ENCODE results near the gene CDH11. TPM values are rescaled to one million over a fixed set of nuclear protein-coding genes. Genes with fewer than 3 reads are reported as not detected.

CDH11 gene
- total RNA-seq, 1 experiment from 2014 or later, result not detected

DNA sequence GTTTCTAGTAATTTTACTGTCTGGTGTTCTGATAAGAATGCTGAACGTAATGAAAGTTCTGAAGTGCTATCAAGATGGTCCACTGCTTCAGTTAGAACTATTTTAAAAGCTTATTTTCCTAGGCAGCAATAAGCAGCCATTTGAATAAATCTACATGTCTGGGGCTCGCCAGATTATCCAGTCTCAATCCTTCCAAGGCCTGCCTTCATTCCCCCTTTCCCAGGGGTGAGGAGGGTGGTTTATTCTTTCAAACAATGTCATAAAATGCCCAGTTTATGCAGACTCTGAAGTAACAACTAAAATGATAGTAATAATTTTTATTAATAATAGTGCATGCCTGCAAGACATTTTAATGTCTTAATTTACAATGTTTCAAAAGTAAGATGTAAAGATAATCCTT is 2.4 kb downstream of the CDH11 start:
- no peaks in the 10 kb centered on the region for H4K20me1 ChIP-seq (ENCODE audit: insufficient read depth, low read depth, low read length)
- H3K27me3 ChIP-seq (ENCODE audit: low read length), result no peaks in the 10 kb centered on the region
- peaks cover 5% of the 10 kb centered on the region for H3K4me1 ChIP-seq (ENCODE audit: low read length)
- no peaks in the 10 kb centered on the region for H3K9me2 ChIP-seq (replicated peaks; ENCODE audit: insufficient read depth, low read length)
- H3K36me3 ChIP-seq (ENCODE audit: insufficient read depth, low read length), result no peaks in the 10 kb centered on the region
- no peaks in the 10 kb centered on the region for H3K79me2 ChIP-seq (ENCODE audit: low read length)
- H3K27ac ChIP-seq (ENCODE audit: low read length), result no peak overlapping the region
- H3K4me2 ChIP-seq (ENCODE audit: low read depth, low read length, poor library complexity, severe bottlenecking), result no peak overlapping the region
- H2AFZ ChIP-seq (ENCODE audit: low read length), result no peak overlapping the region
- no peaks in the 10 kb centered on the region for H3K9me3 ChIP-seq (ENCODE audit: low read length)
- no peak for DNase-seq
- no peak overlapping the region for H3K4me3 ChIP-seq (ENCODE audit: low read length)
- no peak overlapping the region for H3K9ac ChIP-seq (ENCODE audit: low read length)

- no peak for DNase-seq
- H3K9ac ChIP-seq (ENCODE audit: low read length), result no peak overlapping the region
Observed at GRCh38 chr16:65118871-65119270, 3.0 kb downstream of the CDH11 start.

GRCh38 chr16:65117811-65118448 is 3.9 kb downstream of the CDH11 start:
- H3K9me3 ChIP-seq (ENCODE audit: low read length), result no peaks in the 10 kb centered on the region
- no peaks in the 10 kb centered on the region for H3K9me2 ChIP-seq (replicated peaks; ENCODE audit: insufficient read depth, low read length)
- peak overlapping the region; percentile 42 for H3K4me2 ChIP-seq (ENCODE audit: low read depth, low read length, poor library complexity, severe bottlenecking)
- no peaks in the 10 kb centered on the region for H3K36me3 ChIP-seq (ENCODE audit: insufficient read depth, low read length)
- no peaks in the 10 kb centered on the region for H3K79me2 ChIP-seq (ENCODE audit: low read length)
- H3K4me1 ChIP-seq (ENCODE audit: low read length), result peaks cover 5% of the 10 kb centered on the region
- peak; percentile 92 for DNase-seq
- H3K27me3 ChIP-seq (ENCODE audit: low read length), result no peaks in the 10 kb centered on the region
- H4K20me1 ChIP-seq (ENCODE audit: insufficient read depth, low read depth, low read length), result no peaks in the 10 kb centered on the region
- no peak overlapping the region for H3K27ac ChIP-seq (ENCODE audit: low read length)
- no peak overlapping the region for H3K9ac ChIP-seq (ENCODE audit: low read length)
- no peak overlapping the region for H2AFZ ChIP-seq (ENCODE audit: low read length)
- H3K4me3 ChIP-seq (ENCODE audit: low read length), result no peak overlapping the region

More at GRCh38 chr16:65118871-65119270, 3.0 kb downstream of the CDH11 start:
- H3K4me3 ChIP-seq (ENCODE audit: low read length), result no peak overlapping the region
- H2AFZ ChIP-seq (ENCODE audit: low read length), result no peak overlapping the region
- H3K27ac ChIP-seq (ENCODE audit: low read length), result no peak overlapping the region
- H3K9me3 ChIP-seq (ENCODE audit: low read length), result no peaks in the 10 kb centered on the region
- H3K36me3 ChIP-seq (ENCODE audit: insufficient read depth, low read length), result no peaks in the 10 kb centered on the region
- H4K20me1 ChIP-seq (ENCODE audit: insufficient read depth, low read depth, low read length), result no peaks in the 10 kb centered on the region
- H3K4me2 ChIP-seq (ENCODE audit: low read depth, low read length, poor library complexity, severe bottlenecking), result no peak overlapping the region
- no peaks in the 10 kb centered on the region for H3K79me2 ChIP-seq (ENCODE audit: low read length)
- H3K9me2 ChIP-seq (replicated peaks; ENCODE audit: insufficient read depth, low read length), result no peaks in the 10 kb centered on the region
- no peaks in the 10 kb centered on the region for H3K27me3 ChIP-seq (ENCODE audit: low read length)
- H3K4me1 ChIP-seq (ENCODE audit: low read length), result peaks cover 5% of the 10 kb centered on the region

DNA sequence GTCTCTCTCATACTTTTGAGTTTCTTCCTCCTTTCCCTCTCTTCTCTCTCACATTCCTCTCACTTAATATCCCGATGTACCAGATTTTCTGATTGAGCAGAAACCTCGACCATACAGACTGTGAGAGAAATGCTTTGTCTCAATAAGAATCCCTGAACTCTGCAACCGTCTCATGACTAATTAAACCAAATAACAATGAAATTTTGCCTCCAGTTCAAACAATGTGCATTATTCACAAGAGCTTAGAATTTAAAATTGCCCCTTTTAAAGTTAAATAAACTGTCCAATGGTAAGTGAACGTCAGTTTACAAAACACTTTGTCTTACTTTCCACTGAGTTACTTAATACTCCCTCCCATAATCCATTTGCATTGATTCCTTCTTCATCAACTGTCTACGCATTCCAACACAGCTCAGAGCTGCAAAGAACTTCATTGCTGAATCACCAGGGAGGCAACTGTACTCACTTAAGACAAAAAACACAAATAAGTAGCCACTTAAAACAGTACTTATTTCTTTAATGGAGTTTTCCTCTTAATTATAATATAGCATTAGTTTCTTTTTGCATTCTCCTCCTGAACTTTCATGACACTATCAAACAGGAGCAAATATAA is 4.9 kb downstream of the CDH11 start:
- Histone ChIP-seq H3K79me2 (ENCODE audit: low read length) (no peaks in the 10 kb centered on the region), H2AFZ (ENCODE audit: low read length) (no peak overlapping the region; the same call in 1 of the 2 replicates), H3K36me3 (ENCODE audit: insufficient read depth, low read length) (no peaks in the 10 kb centered on the region), H4K20me1 (ENCODE audit: insufficient read depth, low read depth, low read length) (no peaks in the 10 kb centered on the region), H3K4me2 (ENCODE audit: low read depth, low read length, poor library complexity, severe bottlenecking) (no peak overlapping the region), H3K9ac (ENCODE audit: low read length) (no peak overlapping the region), H3K9me3 (ENCODE audit: low read length) (no peaks in the 10 kb centered on the region), H3K27me3 (ENCODE audit: low read length) (no peaks in the 10 kb centered on the region), H3K4me3 (ENCODE audit: low read length) (no peak overlapping the region), H3K4me1 (ENCODE audit: low read length) (peaks cover 5% of the 10 kb centered on the region), H3K9me2 (replicated peaks; ENCODE audit: insufficient read depth, low read length) (no peaks in the 10 kb centered on the region), H3K27ac (ENCODE audit: low read length) (no peak overlapping the region)
- no peak for DNase-seq

GRCh38 chr16:65116216-65116615 is 5.6 kb downstream of the CDH11 start:
- H3K4me2 ChIP-seq (ENCODE audit: low read depth, low read length, poor library complexity, severe bottlenecking), result no peak overlapping the region
- DNase-seq, result no peak
- no peak overlapping the region for H3K4me3 ChIP-seq (ENCODE audit: low read length)
- no peaks in the 10 kb centered on the region for H3K79me2 ChIP-seq (ENCODE audit: low read length)
- H3K36me3 ChIP-seq (ENCODE audit: insufficient read depth, low read length), result no peaks in the 10 kb centered on the region
- no peaks in the 10 kb centered on the region for H3K9me3 ChIP-seq (ENCODE audit: low read length)
- H3K9ac ChIP-seq (ENCODE audit: low read length), result no peak overlapping the region
- no peak overlapping the region for H3K27ac ChIP-seq (ENCODE audit: low read length)
- no peak overlapping the region for H2AFZ ChIP-seq (ENCODE audit: low read length)
- H4K20me1 ChIP-seq (ENCODE audit: insufficient read depth, low read depth, low read length), result no peaks in the 10 kb centered on the region
- H3K27me3 ChIP-seq (ENCODE audit: low read length), result no peaks in the 10 kb centered on the region
- H3K9me2 ChIP-seq (replicated peaks; ENCODE audit: insufficient read depth, low read length), result no peaks in the 10 kb centered on the region
- H3K4me1 ChIP-seq (ENCODE audit: low read length), result peaks cover 5% of the 10 kb centered on the region

- no peaks in the 10 kb centered on the region for H3K9me2 ChIP-seq (replicated peaks; ENCODE audit: insufficient read depth, low read length)
- H3K4me2 ChIP-seq (ENCODE audit: low read depth, low read length, poor library complexity, severe bottlenecking), result no peak overlapping the region
- peaks cover 5% of the 10 kb centered on the region for H3K4me1 ChIP-seq (ENCODE audit: low read length)
- no peaks in the 10 kb centered on the region for H3K27me3 ChIP-seq (ENCODE audit: low read length)
- no peak for DNase-seq
- H4K20me1 ChIP-seq (ENCODE audit: insufficient read depth, low read depth, low read length), result no peaks in the 10 kb centered on the region
- no peak overlapping the region for H3K27ac ChIP-seq (ENCODE audit: low read length)
- H3K36me3 ChIP-seq (ENCODE audit: insufficient read depth, low read length), result no peaks in the 10 kb centered on the region
- H3K79me2 ChIP-seq (ENCODE audit: low read length), result no peaks in the 10 kb centered on the region
- H3K9ac ChIP-seq (ENCODE audit: low read length), result no peak overlapping the region
- no peaks in the 10 kb centered on the region for H3K9me3 ChIP-seq (ENCODE audit: low read length)
- no peak overlapping the region for H3K4me3 ChIP-seq (ENCODE audit: low read length)
- H2AFZ ChIP-seq (ENCODE audit: low read length), result no peak overlapping the region
Observed at GRCh38 chr16:65114527-65114926, 7.3 kb downstream of the CDH11 start.

GRCh38 chr16:65113441-65113840 is 8.4 kb downstream of the CDH11 start:
- no peak overlapping the region for H3K4me2 ChIP-seq (ENCODE audit: low read depth, low read length, poor library complexity, severe bottlenecking)
- no peak for DNase-seq
- H2AFZ ChIP-seq (ENCODE audit: low read length), result no peak overlapping the region
- H3K79me2 ChIP-seq (ENCODE audit: low read length), result no peaks in the 10 kb centered on the region
- H3K4me1 ChIP-seq (ENCODE audit: low read length), result peaks cover 5% of the 10 kb centered on the region
- H3K27me3 ChIP-seq (ENCODE audit: low read length), result no peaks in the 10 kb centered on the region
- no peaks in the 10 kb centered on the region for H4K20me1 ChIP-seq (ENCODE audit: insufficient read depth, low read depth, low read length)
- H3K4me3 ChIP-seq (ENCODE audit: low read length), result no peak overlapping the region
- H3K36me3 ChIP-seq (ENCODE audit: insufficient read depth, low read length), result no peaks in the 10 kb centered on the region
- no peak overlapping the region for H3K9ac ChIP-seq (ENCODE audit: low read length)
- H3K9me2 ChIP-seq (replicated peaks; ENCODE audit: insufficient read depth, low read length), result no peaks in the 10 kb centered on the region
- no peaks in the 10 kb centered on the region for H3K9me3 ChIP-seq (ENCODE audit: low read length)
- H3K27ac ChIP-seq (ENCODE audit: low read length), result no peak overlapping the region

DNA sequence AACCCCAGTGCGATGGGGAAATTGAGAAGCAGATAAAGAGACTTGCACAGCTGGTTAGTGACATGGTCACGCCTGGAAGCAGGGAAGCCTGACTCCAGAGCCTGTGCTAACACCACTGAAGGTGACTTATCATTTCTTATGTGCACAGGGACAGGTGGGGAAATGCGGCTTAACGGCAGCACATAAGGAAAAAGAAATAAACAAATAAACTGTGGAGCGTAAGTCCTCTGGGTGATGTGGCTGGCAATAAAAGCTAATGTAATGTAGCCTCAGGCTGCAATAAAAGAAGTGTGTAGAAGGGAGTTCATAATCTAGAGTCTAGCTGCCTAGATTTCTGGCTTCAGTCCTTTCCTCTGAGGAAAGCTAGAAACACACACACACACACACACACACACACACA is 10.6 kb downstream of the CDH11 start:
- Histone ChIP-seq H3K9me3 (ENCODE audit: low read length) (no peaks in the 10 kb centered on the region), H3K27ac (ENCODE audit: low read length) (no peak overlapping the region), H3K36me3 (ENCODE audit: insufficient read depth, low read length) (no peaks in the 10 kb centered on the region), H3K9me2 (replicated peaks; ENCODE audit: insufficient read depth, low read length) (no peaks in the 10 kb centered on the region), H3K27me3 (ENCODE audit: low read length) (no peaks in the 10 kb centered on the region), H4K20me1 (ENCODE audit: insufficient read depth, low read depth, low read length) (no peaks in the 10 kb centered on the region), H3K9ac (ENCODE audit: low read length) (no peak overlapping the region), H2AFZ (ENCODE audit: low read length) (no peak overlapping the region), H3K79me2 (ENCODE audit: low read length) (no peaks in the 10 kb centered on the region), H3K4me2 (ENCODE audit: low read depth, low read length, poor library complexity, severe bottlenecking) (no peak overlapping the region), H3K4me3 (ENCODE audit: low read length) (no peak overlapping the region), H3K4me1 (ENCODE audit: low read length) (no peaks in the 10 kb centered on the region)
- no peak for DNase-seq

Measured in Karpas-422 (cell line).